Activated naive CD8-positive, alpha-beta T cell treated with anti-CD3 and anti-CD28 coated beads for 36 hours (primary cell): ENCODE measurements around the gene PSMC1. TPM values are rescaled to one million over a fixed set of nuclear protein-coding genes. Genes with fewer than 3 reads are reported as not detected.

Experiments
- DNase-seq: peaks from one replicate; pipeline ENCODE4 v3.0.0; 2021
- H3K27ac Mint-ChIP-seq: one replicate; pipeline ENCODE4 v1.8.0; 2022; ENCODE audit warnings: mild to moderate bottlenecking, moderate library complexity, mixed read lengths
- H3K27me3 Mint-ChIP-seq: one replicate; pipeline ENCODE4 v1.8.0; 2022; ENCODE audit warnings: mild to moderate bottlenecking, mixed read lengths
- H3K36me3 Mint-ChIP-seq: one replicate; pipeline ENCODE4 v1.8.0; 2021; ENCODE audit warnings: mild to moderate bottlenecking, mixed read lengths
- H3K4me1 Mint-ChIP-seq: one replicate; pipeline ENCODE4 v1.8.0; 2021; ENCODE audit warnings: mixed read lengths
- H3K4me3 Mint-ChIP-seq: one replicate; pipeline ENCODE4 v1.8.0; 2022; ENCODE audit warnings: mild to moderate bottlenecking, moderate library complexity, mixed read lengths
- H3K9me3 Mint-ChIP-seq: one replicate; pipeline ENCODE4 v1.8.0; 2022; ENCODE audit warnings: mixed read lengths
- total RNA-seq, 2 experiments: library from RNA; stranded (reverse); gene quantifications; one replicate each; pipeline ENCODE4 v1.2.3, GENCODE V29; 2021

Gene PSMC1
- total RNA-seq, 2 experiments from 2014 or later: 129 to 130 TPM

GRCh38 chr14:90288651-90289355 lies 32.5 kb downstream of the PSMC1 start:
- Mint-ChIP-seq H3K9me3 (no peaks in the 10 kb centered on the region), H3K4me1 (no peaks in the 10 kb centered on the region), H3K27me3 (no peaks in the 10 kb centered on the region), H3K4me3 (no peak overlapping the region), H3K36me3 (peaks cover 5% of the 10 kb centered on the region), H3K27ac (no peak overlapping the region)
- no peak for DNase-seq

DNA sequence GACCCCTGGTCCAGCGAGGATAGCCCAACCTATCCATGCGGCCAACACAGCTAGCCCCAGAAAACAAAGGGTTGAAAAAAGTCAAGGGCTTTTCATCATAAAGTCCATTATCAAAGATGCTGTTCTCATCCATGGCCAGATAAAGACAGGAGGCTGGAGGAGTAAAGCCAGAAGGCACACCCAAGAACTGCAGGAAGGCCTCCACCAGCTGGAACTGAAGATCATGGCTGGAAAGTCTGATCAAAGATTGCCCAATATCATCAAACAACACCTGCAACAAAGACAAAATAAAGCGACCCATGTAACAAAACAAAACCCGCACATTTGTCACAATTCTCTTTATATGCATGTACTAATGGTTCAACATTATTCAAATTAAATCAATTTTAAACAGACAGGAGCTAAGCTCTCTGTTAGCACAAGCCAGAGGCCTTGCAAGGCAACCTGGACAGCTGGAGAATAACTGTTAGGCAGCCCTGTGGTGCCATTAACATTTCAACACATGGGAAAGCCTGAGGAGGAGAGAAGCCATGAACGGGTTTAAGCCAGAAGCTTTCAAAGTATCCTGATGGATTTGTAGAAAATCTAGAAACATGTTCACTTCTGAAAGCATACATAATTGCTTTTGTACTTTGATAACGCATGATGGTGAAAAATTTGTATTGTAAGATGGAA lies 34.1 kb downstream of the PSMC1 start:
- no peak overlapping the region for H3K4me3 Mint-ChIP-seq
- peaks cover 9% of the 10 kb centered on the region for H3K36me3 Mint-ChIP-seq

DNA sequence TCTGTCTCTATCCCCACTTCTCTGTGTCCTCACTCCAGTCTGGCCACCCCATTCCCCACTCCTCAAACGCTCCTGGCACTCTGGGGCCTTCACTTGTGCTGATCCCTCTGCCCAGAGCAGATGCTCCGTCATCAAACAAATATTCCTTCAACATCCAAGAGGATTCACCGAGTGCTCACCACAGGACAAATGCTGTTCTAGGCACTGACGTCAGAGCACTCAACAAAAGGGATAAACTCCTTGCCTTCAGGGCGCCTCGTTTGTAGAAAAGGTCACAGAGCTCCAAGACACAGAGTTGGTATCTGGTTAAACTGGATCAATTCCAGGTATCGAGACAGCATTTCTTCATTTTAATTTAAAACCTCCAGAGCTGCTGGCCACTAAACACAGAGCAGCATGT lies 35.3 kb downstream of the PSMC1 start:
- Mint-ChIP-seq H3K9me3 (no peaks in the 10 kb centered on the region), H3K4me3 (no peak overlapping the region), H3K27me3 (no peaks in the 10 kb centered on the region), H3K27ac (no peak overlapping the region), H3K36me3 (peaks cover 15% of the 10 kb centered on the region), H3K4me1 (no peaks in the 10 kb centered on the region)
- DNase-seq: no peak

More for the DNA sequence above, 34.1 kb downstream of the PSMC1 start:
- no peaks in the 10 kb centered on the region for H3K27me3 Mint-ChIP-seq
- H3K4me1 Mint-ChIP-seq: no peaks in the 10 kb centered on the region
- H3K27ac Mint-ChIP-seq: no peak overlapping the region
- no peaks in the 10 kb centered on the region for H3K9me3 Mint-ChIP-seq
- no peak for DNase-seq

- no peaks in the 10 kb centered on the region for H3K27me3 Mint-ChIP-seq
- no peak overlapping the region for H3K27ac Mint-ChIP-seq
- peaks cover 15% of the 10 kb centered on the region for H3K36me3 Mint-ChIP-seq
- no peaks in the 10 kb centered on the region for H3K4me1 Mint-ChIP-seq
- DNase-seq: no peak
- H3K4me3 Mint-ChIP-seq: no peak overlapping the region
- H3K9me3 Mint-ChIP-seq: no peaks in the 10 kb centered on the region
Measured at GRCh38 chr14:90293766-90294730, 37.7 kb downstream of the PSMC1 start.

GRCh38 chr14:90294872-90295271 lies 38.5 kb downstream of the PSMC1 start:
- Mint-ChIP-seq H3K4me3 (no peak overlapping the region), H3K27ac (no peak overlapping the region), H3K36me3 (peaks cover 15% of the 10 kb centered on the region), H3K4me1 (no peaks in the 10 kb centered on the region), H3K9me3 (no peaks in the 10 kb centered on the region), H3K27me3 (no peaks in the 10 kb centered on the region)
- no peak for DNase-seq

DNA sequence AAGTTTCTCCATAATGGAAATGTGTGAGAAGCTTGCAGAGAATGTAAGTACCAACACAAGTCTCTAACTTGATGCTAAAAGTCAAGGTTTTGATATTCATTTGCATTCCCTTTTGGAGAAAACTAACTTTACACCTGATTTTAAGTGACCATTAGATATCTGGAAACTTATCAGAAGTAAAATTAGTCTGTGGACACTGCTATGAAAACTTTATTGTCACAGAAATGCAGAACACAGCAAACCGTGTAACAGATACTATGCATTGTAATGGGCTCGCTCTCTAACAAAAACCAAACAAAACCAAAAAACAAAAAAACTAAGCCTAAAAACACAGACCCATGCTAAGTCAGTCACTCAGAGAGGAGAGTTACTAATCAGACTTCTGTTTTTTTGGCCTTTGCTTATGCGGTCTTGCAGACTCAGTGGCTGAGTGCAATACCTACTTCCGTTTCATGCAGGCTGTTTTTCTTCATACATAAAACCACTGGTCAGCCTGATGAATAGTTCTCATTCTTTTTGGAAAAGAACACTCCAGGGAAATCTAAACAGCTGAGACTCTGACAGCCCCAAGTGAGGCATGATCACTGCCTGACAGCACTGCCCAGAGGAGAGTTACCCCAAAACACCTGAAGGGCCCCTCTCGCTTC lies 39.6 kb downstream of the PSMC1 start:
- no peak overlapping the region for H3K4me3 Mint-ChIP-seq
- H3K4me1 Mint-ChIP-seq: peaks cover 5% of the 10 kb centered on the region
- H3K9me3 Mint-ChIP-seq: no peaks in the 10 kb centered on the region
- no peak overlapping the region for H3K27ac Mint-ChIP-seq
- H3K36me3 Mint-ChIP-seq: peaks cover 21% of the 10 kb centered on the region
- H3K27me3 Mint-ChIP-seq: no peaks in the 10 kb centered on the region
- no peak for DNase-seq

DNA sequence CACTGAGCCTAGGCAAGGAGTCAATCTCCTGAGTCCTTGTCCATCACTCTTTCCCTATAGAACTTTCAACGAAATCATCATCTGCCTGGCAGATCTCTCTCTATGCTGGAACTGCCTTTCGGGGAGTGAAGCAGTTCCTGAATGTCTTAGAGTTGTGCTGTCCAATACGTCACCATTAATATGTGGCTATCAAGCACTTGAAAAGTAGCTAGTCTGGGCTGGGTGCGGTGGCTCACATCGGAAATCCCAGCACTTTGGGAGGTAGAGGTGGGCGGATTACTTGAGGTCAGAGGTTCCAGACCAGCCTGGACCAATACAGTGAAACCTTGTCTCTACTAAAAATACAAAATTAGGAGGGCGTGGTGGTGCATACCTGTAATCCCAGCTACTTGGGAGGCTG lies 40.3 kb downstream of the PSMC1 start:
- Mint-ChIP-seq H3K27me3 (no peaks in the 10 kb centered on the region), H3K4me3 (no peak overlapping the region), H3K4me1 (peaks cover 7% of the 10 kb centered on the region), H3K9me3 (no peaks in the 10 kb centered on the region), H3K36me3 (peaks cover 21% of the 10 kb centered on the region), H3K27ac (no peak overlapping the region)
- no peak for DNase-seq

- no peak overlapping the region for H3K27ac Mint-ChIP-seq
- H3K4me3 Mint-ChIP-seq: no peak overlapping the region
- H3K36me3 Mint-ChIP-seq: peaks cover 20% of the 10 kb centered on the region
- DNase-seq: no peak
- H3K9me3 Mint-ChIP-seq: no peaks in the 10 kb centered on the region
- H3K4me1 Mint-ChIP-seq: peaks cover 7% of the 10 kb centered on the region
- H3K27me3 Mint-ChIP-seq: no peaks in the 10 kb centered on the region
Measured at GRCh38 chr14:90297876-90298629, 41.7 kb downstream of the PSMC1 start.

DNA sequence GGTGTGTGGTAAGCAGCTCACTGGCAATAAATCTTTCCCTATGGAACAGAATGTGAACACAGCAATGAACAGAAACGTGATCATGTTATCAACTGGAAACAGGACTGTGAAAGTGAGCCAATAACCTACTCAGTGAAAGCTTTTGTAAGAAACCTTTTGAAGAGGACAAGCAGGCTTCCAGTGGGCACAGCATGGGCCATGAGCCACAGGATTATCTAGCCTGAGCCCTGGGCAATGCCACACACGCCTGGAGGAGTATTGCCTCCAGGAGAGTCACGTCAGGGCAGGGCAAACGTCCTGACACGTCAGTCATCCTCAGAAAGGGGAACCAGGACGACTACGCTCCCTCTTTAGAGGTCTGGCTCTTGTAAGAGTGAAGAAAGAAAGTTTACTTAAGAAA lies 43.1 kb downstream of the PSMC1 start:
- Mint-ChIP-seq H3K27ac (no peak overlapping the region), H3K36me3 (peaks cover 17% of the 10 kb centered on the region), H3K9me3 (no peaks in the 10 kb centered on the region), H3K4me1 (peaks cover 7% of the 10 kb centered on the region), H3K4me3 (no peak overlapping the region), H3K27me3 (no peaks in the 10 kb centered on the region)
- DNase-seq: no peak

GRCh38 chr14:90300611-90301047 lies 44.3 kb downstream of the PSMC1 start:
- no peak for DNase-seq
- peaks cover 7% of the 10 kb centered on the region for H3K4me1 Mint-ChIP-seq
- no peak overlapping the region for H3K4me3 Mint-ChIP-seq

GRCh38 chr14:90301122-90301521 lies 44.8 kb downstream of the PSMC1 start:
- Mint-ChIP-seq H3K9me3 (no peaks in the 10 kb centered on the region), H3K4me1 (peaks cover 7% of the 10 kb centered on the region), H3K4me3 (no peak overlapping the region), H3K36me3 (peaks cover 14% of the 10 kb centered on the region), H3K27me3 (no peaks in the 10 kb centered on the region), H3K27ac (peak overlapping the region; percentile 51)
- DNase-seq: no peak

More at GRCh38 chr14:90300611-90301047, 44.3 kb downstream of the PSMC1 start:
- no peaks in the 10 kb centered on the region for H3K27me3 Mint-ChIP-seq
- peaks cover 16% of the 10 kb centered on the region for H3K36me3 Mint-ChIP-seq
- no peaks in the 10 kb centered on the region for H3K9me3 Mint-ChIP-seq
- peak overlapping the region; percentile 51 for H3K27ac Mint-ChIP-seq

GRCh38 chr14:90301668-90302090 lies 45.3 kb downstream of the PSMC1 start:
- Mint-ChIP-seq H3K4me3 (no peak overlapping the region), H3K27me3 (no peaks in the 10 kb centered on the region), H3K27ac (no peak overlapping the region), H3K4me1 (peaks cover 7% of the 10 kb centered on the region), H3K36me3 (peaks cover 10% of the 10 kb centered on the region), H3K9me3 (no peaks in the 10 kb centered on the region)
- no peak for DNase-seq

- no peak for DNase-seq
- no peak overlapping the region for H3K4me3 Mint-ChIP-seq
- peaks cover 10% of the 10 kb centered on the region for H3K36me3 Mint-ChIP-seq
- H3K9me3 Mint-ChIP-seq: no peaks in the 10 kb centered on the region
- peaks cover 7% of the 10 kb centered on the region for H3K4me1 Mint-ChIP-seq
- H3K27ac Mint-ChIP-seq: no peak overlapping the region
- no peaks in the 10 kb centered on the region for H3K27me3 Mint-ChIP-seq
Measured at GRCh38 chr14:90302529-90303303, 46.4 kb downstream of the PSMC1 start.
